Measurements from ENCODE around the gene TTLL7.

The TTLL7 gene

GRCh38 chr1:83910461-83910860 lies 88.5 kb downstream of the TTLL7 start:
- TF ChIP-seq CTCF (IDR thresholded peaks at IDR 0.05; ENCODE audit: insufficient read depth, low read length, poor library complexity, severe bottlenecking): no peak

GRCh38 chr1:83909687-83910086 lies 89.2 kb downstream of the TTLL7 start:
- no peak overlapping the region for H3K4me3 ChIP-seq (replicated peaks; ENCODE audit: low read depth, low read length)
- no peaks in the 10 kb centered on the region for H3K27me3 ChIP-seq (replicated peaks; ENCODE audit: control insufficient read depth, insufficient read depth, low read length)
- no peaks in the 10 kb centered on the region for H3K36me3 ChIP-seq (ENCODE audit: control insufficient read depth, insufficient read depth, low read length)
- DNase-seq (ENCODE audit: extremely low read depth, insufficient read length): no peak
- TF ChIP-seq CTCF (IDR thresholded peaks at IDR 0.05; ENCODE audit: insufficient read depth, low read length, poor library complexity, severe bottlenecking): no peak

More at GRCh38 chr1:83910461-83910860, 88.5 kb downstream of the TTLL7 start:
- H3K4me3 ChIP-seq (replicated peaks; ENCODE audit: low read depth, low read length): no peak overlapping the region
- H3K36me3 ChIP-seq (ENCODE audit: control insufficient read depth, insufficient read depth, low read length): no peaks in the 10 kb centered on the region
- DNase-seq (ENCODE audit: extremely low read depth, insufficient read length): no peak
- no peaks in the 10 kb centered on the region for H3K27me3 ChIP-seq (replicated peaks; ENCODE audit: control insufficient read depth, insufficient read depth, low read length)

DNA sequence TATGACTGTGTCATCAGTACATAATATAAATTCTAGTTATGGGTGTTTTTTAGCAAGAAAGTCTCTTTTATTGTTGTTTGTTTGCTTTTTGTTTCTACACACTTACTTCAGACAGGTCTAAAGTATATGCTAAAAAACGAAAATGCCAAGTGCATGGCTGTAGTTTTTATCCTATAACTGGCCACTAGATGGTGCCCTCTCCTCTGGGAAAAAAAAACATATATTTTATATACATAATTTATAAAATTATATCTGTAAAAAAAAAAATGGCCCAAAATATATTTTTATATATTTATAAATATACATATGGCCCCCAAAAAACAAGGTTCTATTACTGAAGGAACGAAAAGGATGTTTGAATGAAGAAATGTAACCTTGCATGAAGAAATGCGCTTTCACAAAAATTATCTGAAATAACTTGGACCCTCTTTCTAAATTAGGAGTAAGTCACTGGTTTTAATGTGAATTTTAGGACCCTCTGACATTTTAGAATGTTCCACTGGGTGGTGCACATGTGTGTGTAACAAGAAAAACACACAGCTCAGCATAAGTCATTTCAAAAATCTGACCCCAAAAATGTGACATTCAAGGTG lies 93.5 kb downstream of the TTLL7 start:
- Histone ChIP-seq H3K36me3 (ENCODE audit: control insufficient read depth, insufficient read depth, low read length) (no peaks in the 10 kb centered on the region), H3K27me3 (replicated peaks; ENCODE audit: control insufficient read depth, insufficient read depth, low read length) (no peaks in the 10 kb centered on the region), H3K4me3 (replicated peaks; ENCODE audit: low read depth, low read length) (no peak overlapping the region)
- peak; percentile 8 for DNase-seq (ENCODE audit: extremely low read depth, insufficient read length)
- peak; percentile 66 for TF ChIP-seq CTCF (IDR thresholded peaks at IDR 0.05; ENCODE audit: insufficient read depth, low read length, poor library complexity, severe bottlenecking)

DNA sequence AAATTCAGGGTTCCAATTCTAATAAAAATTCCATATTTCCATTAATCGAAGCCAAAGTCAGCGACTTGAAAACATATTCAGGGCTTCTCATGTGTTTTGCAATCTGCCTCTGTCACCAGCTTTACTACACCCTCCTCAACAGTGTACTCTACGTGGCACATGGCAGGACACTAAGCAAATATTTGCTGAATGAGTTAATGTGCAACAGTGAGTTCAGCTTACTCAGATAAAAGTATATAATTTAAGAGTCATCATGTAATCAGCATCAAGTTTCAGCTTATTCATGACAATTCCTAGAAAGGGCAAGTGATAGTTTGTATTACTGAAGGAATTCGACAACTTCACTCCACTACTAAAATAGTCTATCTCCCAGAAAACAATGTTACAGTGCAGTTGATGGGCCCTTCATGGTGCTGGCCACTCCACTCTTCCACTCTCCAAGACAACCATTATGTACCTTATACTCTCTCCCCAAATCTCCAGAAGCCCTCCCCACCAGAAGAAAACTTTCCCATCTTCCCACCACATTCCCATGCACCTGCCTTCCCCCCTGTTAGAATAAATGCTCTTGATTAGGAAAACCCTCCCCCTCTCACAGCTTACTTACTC lies 97.3 kb downstream of the TTLL7 start:
- no peak for TF ChIP-seq CTCF (IDR thresholded peaks at IDR 0.05; ENCODE audit: insufficient read depth, low read length, poor library complexity, severe bottlenecking)
- no peaks in the 10 kb centered on the region for H3K36me3 ChIP-seq (ENCODE audit: control insufficient read depth, insufficient read depth, low read length)
- no peaks in the 10 kb centered on the region for H3K27me3 ChIP-seq (replicated peaks; ENCODE audit: control insufficient read depth, insufficient read depth, low read length)
- no peak for DNase-seq (ENCODE audit: extremely low read depth, insufficient read length)
- H3K4me3 ChIP-seq (replicated peaks; ENCODE audit: low read depth, low read length): no peak overlapping the region

DNA sequence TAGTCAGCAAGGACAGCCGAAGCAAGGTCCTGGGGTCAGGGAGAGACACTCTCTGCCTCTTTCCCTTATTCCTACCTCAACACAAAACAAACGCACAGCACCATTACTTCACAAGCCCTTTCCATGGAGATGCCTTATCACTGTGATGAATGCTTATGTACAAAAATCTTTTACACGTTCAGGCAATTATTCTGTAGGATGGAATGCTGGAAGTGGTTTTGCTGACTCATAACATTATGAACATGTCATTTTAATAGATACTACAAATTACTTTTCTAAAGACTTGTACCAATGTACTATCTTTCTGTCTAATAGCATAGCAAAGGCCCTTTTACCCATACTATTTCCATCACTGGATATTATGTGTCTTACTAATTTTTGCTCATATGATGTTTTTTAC lies 98.4 kb downstream of the TTLL7 start:
- no peak for DNase-seq (ENCODE audit: extremely low read depth, insufficient read length)
- H3K4me3 ChIP-seq (replicated peaks; ENCODE audit: low read depth, low read length): no peak overlapping the region
- no peaks in the 10 kb centered on the region for H3K27me3 ChIP-seq (replicated peaks; ENCODE audit: control insufficient read depth, insufficient read depth, low read length)
- H3K36me3 ChIP-seq (ENCODE audit: control insufficient read depth, insufficient read depth, low read length): no peaks in the 10 kb centered on the region
- TF ChIP-seq CTCF (IDR thresholded peaks at IDR 0.05; ENCODE audit: insufficient read depth, low read length, poor library complexity, severe bottlenecking): no peak
